WTC11 (cell line): Measurements from ENCODE around the gene TAPBP. TPM values are rescaled to one million over a fixed set of nuclear protein-coding genes. Genes with fewer than 3 reads are reported as not detected.
A peak's percentile ranks its signal among the peaks of the same experiment; 100 is the strongest.

Experiments
- ATAC-seq: fragments of 200-7000 bp; cut with Tn5 transposase; 2 replicates; pipeline ENCODE4 v1.10.0; 2021; ENCODE audit warnings: mild to moderate bottlenecking, moderate library complexity
- CTCF ChIA-PET: fragments of 300-600 bp; sonication (Branson Sonifier 250); formaldehyde crosslinking; loops from one replicate; lab custom pipeline; 2021; ENCODE audit warnings: antibody characterized with exemption; lab: Charles Lee
- POLR2A ChIA-PET: fragments of 350-600 bp; sonication (Branson Sonifier 250); formaldehyde crosslinking; loops from one replicate; lab custom pipeline; 2021; ENCODE audit warnings: antibody characterized with exemption; lab: Charles Lee
- DNase-seq: peaks from one replicate; pipeline ENCODE4 v3.0.0; 2021; ENCODE audit warnings: low spot score
- H3K27ac Mint-ChIP-seq: 2 replicates; pipeline ENCODE4 v1.8.0; 2021; ENCODE audit warnings: mixed read lengths
- H3K27me3 Mint-ChIP-seq: 2 replicates; pipeline ENCODE4 v1.8.0; 2021; ENCODE audit warnings: low read depth, mild to moderate bottlenecking, moderate library complexity, mixed read lengths
- H3K36me3 Mint-ChIP-seq: 2 replicates; pipeline ENCODE4 v1.8.0; 2021; ENCODE audit warnings: mixed read lengths
- H3K4me1 Mint-ChIP-seq: 2 replicates; pipeline ENCODE4 v1.8.0; 2022; ENCODE audit warnings: mixed read lengths
- H3K4me3 Mint-ChIP-seq: 2 replicates; pipeline ENCODE4 v1.8.0; 2021; ENCODE audit warnings: mild to moderate bottlenecking, moderate library complexity, mixed read lengths
- H3K9me3 Mint-ChIP-seq: 2 replicates; pipeline ENCODE4 v1.8.0; 2021; ENCODE audit warnings: mixed read lengths
- ATF1 ChIP-seq: sonication (generic); formaldehyde crosslinking; IDR thresholded peaks from 2 replicates; pipeline ENCODE4 v1.8.1; 2023; ENCODE audit warnings: mild to moderate bottlenecking, moderate library complexity, missing genetic modification reagents
- ATF2 ChIP-seq: sonication (generic); formaldehyde crosslinking; IDR thresholded peaks from 2 replicates; pipeline ENCODE4 v1.8.1; 2022; ENCODE audit warnings: low read depth, missing genetic modification reagents, borderline replicate concordance
- CREM ChIP-seq: sonication (generic); formaldehyde crosslinking; IDR thresholded peaks from 2 replicates; pipeline ENCODE4 v1.8.1; 2022; ENCODE audit warnings: mild to moderate bottlenecking, missing genetic modification reagents, moderate library complexity
- E2F4 ChIP-seq: sonication (generic); formaldehyde crosslinking; IDR thresholded peaks from 2 replicates; pipeline ENCODE4 v1.8.1; 2022; ENCODE audit warnings: low read depth, mild to moderate bottlenecking, moderate library complexity, missing genetic modification reagents, borderline replicate concordance
- E2F5 ChIP-seq: sonication (generic); formaldehyde crosslinking; IDR thresholded peaks from 2 replicates; pipeline ENCODE4 v1.8.1; 2022; ENCODE audit warnings: mild to moderate bottlenecking, moderate library complexity, missing genetic modification reagents
- FOXP1 ChIP-seq: sonication (generic); formaldehyde crosslinking; IDR thresholded peaks from 2 replicates; pipeline ENCODE4 v1.8.0; 2022; ENCODE audit warnings: missing genetic modification reagents, mild to moderate bottlenecking, moderate library complexity, borderline replicate concordance
- GRHL2 ChIP-seq: fragments of 250-450 bp; sonication (Bioruptor Pico); IDR thresholded peaks from 2 replicates; pipeline ENCODE4 v1.8.0; 2022; ENCODE audit warnings: mild to moderate bottlenecking, moderate library complexity; ENCODE audit not compliant: insufficient replicate concordance, severe bottlenecking
- IRF1 ChIP-seq: sonication (generic); formaldehyde crosslinking; IDR thresholded peaks from 2 replicates; pipeline ENCODE4 v1.8.0; 2023; ENCODE audit warnings: missing genetic modification reagents
- IRF2 ChIP-seq: sonication (generic); formaldehyde crosslinking; IDR thresholded peaks from 2 replicates; pipeline ENCODE4 v1.8.0; 2022; ENCODE audit warnings: low read depth, missing genetic modification reagents, borderline replicate concordance
- JUN ChIP-seq: sonication (generic); formaldehyde crosslinking; IDR thresholded peaks from 2 replicates; pipeline ENCODE4 v1.8.0; 2023; ENCODE audit warnings: mild to moderate bottlenecking, missing genetic modification reagents
- NFATC4 ChIP-seq: fragments of 250-450 bp; sonication (Bioruptor Pico); IDR thresholded peaks from 2 replicates; pipeline ENCODE4 v1.9.0; 2021; ENCODE audit warnings: mild to moderate bottlenecking
- NR1H2 ChIP-seq: sonication (generic); formaldehyde crosslinking; IDR thresholded peaks from 2 replicates; pipeline ENCODE4 v1.9.0; 2021; ENCODE audit warnings: mild to moderate bottlenecking, moderate library complexity, missing genetic modification reagents
- NR2C2 ChIP-seq: sonication (generic); formaldehyde crosslinking; IDR thresholded peaks from 2 replicates; pipeline ENCODE4 v1.8.0; 2022; ENCODE audit warnings: mild to moderate bottlenecking, missing genetic modification reagents
- NR3C1 ChIP-seq: sonication (generic); formaldehyde crosslinking; conservative IDR thresholded peaks from 2 replicates; pipeline ENCODE4 v1.8.1; 2023; ENCODE audit warnings: low read depth, mild to moderate bottlenecking, missing genetic modification reagents
- PREB ChIP-seq: sonication (generic); formaldehyde crosslinking; IDR thresholded peaks from 2 replicates; pipeline ENCODE4 v1.8.1; 2022; ENCODE audit warnings: mild to moderate bottlenecking, missing genetic modification reagents, moderate library complexity, borderline replicate concordance
- TCF7 ChIP-seq: sonication (generic); formaldehyde crosslinking; IDR thresholded peaks from 2 replicates; pipeline ENCODE4 v1.8.0; 2022; ENCODE audit warnings: mild to moderate bottlenecking, low read depth, missing genetic modification reagents, moderate library complexity
- ZMAT4 ChIP-seq: fragments of 250-450 bp; sonication (Bioruptor Pico); IDR thresholded peaks from 2 replicates; pipeline ENCODE4 v1.9.0; 2021; ENCODE audit warnings: mild to moderate bottlenecking
- ZNF121 ChIP-seq: sonication (generic); formaldehyde crosslinking; IDR thresholded peaks from 2 replicates; pipeline ENCODE4 v1.8.0; 2023; ENCODE audit warnings: missing genetic modification reagents
- ZNF219 ChIP-seq: sonication (generic); formaldehyde crosslinking; IDR thresholded peaks from 2 replicates; pipeline ENCODE4 v1.8.0; 2023; ENCODE audit warnings: missing genetic modification reagents, mild to moderate bottlenecking, borderline replicate concordance
- ZNF317 ChIP-seq: sonication (generic); formaldehyde crosslinking; IDR thresholded peaks from 2 replicates; pipeline ENCODE4 v1.8.1; 2023; ENCODE audit warnings: low read depth, mild to moderate bottlenecking, moderate library complexity, missing genetic modification reagents, borderline replicate concordance
- ZNF416 ChIP-seq: fragments of 250-450 bp; sonication (Bioruptor Pico); IDR thresholded peaks from 2 replicates; pipeline ENCODE4 v1.9.0; 2021; ENCODE audit warnings: mild to moderate bottlenecking, inconsistent platforms
- ZNF425 ChIP-seq: fragments of 250-450 bp; sonication (Bioruptor Pico); conservative IDR thresholded peaks from 2 replicates; pipeline ENCODE4 v1.9.0; 2021; ENCODE audit warnings: mild to moderate bottlenecking
- ZNF512 ChIP-seq: sonication (generic); formaldehyde crosslinking; IDR thresholded peaks from 2 replicates; pipeline ENCODE4 v1.8.1; 2022; ENCODE audit warnings: missing genetic modification reagents, borderline replicate concordance
- total RNA-seq: library from RNA; stranded (reverse); gene quantifications from 3 replicates; pipeline ENCODE4 v1.2.3, GENCODE V29; 2021

Gene TAPBP
- total RNA-seq, 1 experiment from 2014 or later, result 43.5 TPM

- CTCF ChIA-PET, result interaction anchor here (1.4 to 5.2 kb wide), 6 partner anchors 27 to 267 kb away, joined by 4 to 83 read pairs (median 25); partner anchors contain the start of genes B3GALT4, RGL2 and RING1
- no peak for TF ChIP-seq ZNF219 (CRISPR knock-in tag)
- TF ChIP-seq IRF2 (CRISPR knock-in tag), result no peak
- no peak for TF ChIP-seq ZNF416 (CRISPR knock-in tag)
- no peak for TF ChIP-seq PREB (CRISPR knock-in tag)
- TF ChIP-seq ZNF512 (CRISPR knock-in tag), result no peak
- no peak for TF ChIP-seq E2F4 (CRISPR knock-in tag)
- TF ChIP-seq TCF7 (CRISPR knock-in tag), result no peak
- TF ChIP-seq GRHL2 (CRISPR knock-in tag), result no peak
- TF ChIP-seq ZMAT4 (CRISPR knock-in tag), result no peak
- no peak for TF ChIP-seq ZNF425 (CRISPR knock-in tag)
- TF ChIP-seq E2F5 (CRISPR knock-in tag), result no peak
- no peak for TF ChIP-seq ZNF121
- TF ChIP-seq CREM, result no peak
- peaks cover 18% of the 10 kb centered on the region for H3K4me1 Mint-ChIP-seq
- no peak overlapping the region for H3K27ac Mint-ChIP-seq
- H3K27me3 Mint-ChIP-seq, result peaks cover 26% of the 10 kb centered on the region
- DNase-seq, result no peak
- no peak for ATAC-seq
- peaks cover 16% of the 10 kb centered on the region for H3K36me3 Mint-ChIP-seq
- no peaks in the 10 kb centered on the region for H3K9me3 Mint-ChIP-seq
- peak overlapping the region; percentile 86 for H3K4me3 Mint-ChIP-seq
- POLR2A ChIA-PET, result interaction anchor here (1.5 to 1.9 kb wide), 2 partner anchors 21 to 49 kb away, joined by 3 to 5 read pairs; partner anchors contain the start of genes RPS18 and VPS52
Measured at GRCh38 chr6:33250731-33251130, 63.1 kb downstream of the TAPBP start.

GRCh38 chr6:33249732-33250630 lies 63.9 kb downstream of the TAPBP start:
- H3K4me1 Mint-ChIP-seq, result peaks cover 18% of the 10 kb centered on the region
- peaks cover 26% of the 10 kb centered on the region for H3K27me3 Mint-ChIP-seq
- ATAC-seq (no peak; the same call in none of the 2 replicates), DNase-seq (no peak)
- peak overlapping the region; percentile 86 for H3K4me3 Mint-ChIP-seq
- peak overlapping the region; percentile 87 for H3K27ac Mint-ChIP-seq
- CTCF ChIA-PET, result interaction anchor here (1.0 to 5.2 kb wide), 21 partner anchors 10 to 266 kb away, joined by 3 to 83 read pairs (median 10); partner anchors contain the start of genes B3GALT4, HSD17B8, PFDN6 and RGL2
- POLR2A ChIA-PET, result interaction anchor here (0.5 to 2.0 kb wide), 8 partner anchors 22 to 279 kb away, joined by 3 to 11 read pairs (median 4); partner anchors contain the start of genes B3GALT4, RPS18, RXRB and SLC39A7
- H3K36me3 Mint-ChIP-seq, result peaks cover 15% of the 10 kb centered on the region
- H3K9me3 Mint-ChIP-seq, result no peaks in the 10 kb centered on the region
- no peak for TF ChIP-seq NR1H2 (CRISPR knock-in tag)
- no peak for TF ChIP-seq IRF1 (CRISPR knock-in tag)
- no peak for TF ChIP-seq NFATC4 (CRISPR knock-in tag)
- no peak for TF ChIP-seq JUN (CRISPR knock-in tag)
- no peak for TF ChIP-seq ZNF317 (CRISPR knock-in tag)
- TF ChIP-seq ATF1 (CRISPR knock-in tag), result no peak
- TF ChIP-seq NR2C2 (CRISPR knock-in tag), result no peak
- TF ChIP-seq NR3C1 (CRISPR knock-in tag), result no peak
- no peak for TF ChIP-seq ATF2
- no peak for TF ChIP-seq FOXP1
- TF ChIP-seq ZNF121, result no peak
